Measurements from ENCODE around the gene ADRA2B.
"Not testable (repeated sequence)": the region's sequence is repeated elsewhere in the genome, so short reads cannot be mapped to it uniquely, and the experiment has no call there.

Gene ADRA2B

DNA sequence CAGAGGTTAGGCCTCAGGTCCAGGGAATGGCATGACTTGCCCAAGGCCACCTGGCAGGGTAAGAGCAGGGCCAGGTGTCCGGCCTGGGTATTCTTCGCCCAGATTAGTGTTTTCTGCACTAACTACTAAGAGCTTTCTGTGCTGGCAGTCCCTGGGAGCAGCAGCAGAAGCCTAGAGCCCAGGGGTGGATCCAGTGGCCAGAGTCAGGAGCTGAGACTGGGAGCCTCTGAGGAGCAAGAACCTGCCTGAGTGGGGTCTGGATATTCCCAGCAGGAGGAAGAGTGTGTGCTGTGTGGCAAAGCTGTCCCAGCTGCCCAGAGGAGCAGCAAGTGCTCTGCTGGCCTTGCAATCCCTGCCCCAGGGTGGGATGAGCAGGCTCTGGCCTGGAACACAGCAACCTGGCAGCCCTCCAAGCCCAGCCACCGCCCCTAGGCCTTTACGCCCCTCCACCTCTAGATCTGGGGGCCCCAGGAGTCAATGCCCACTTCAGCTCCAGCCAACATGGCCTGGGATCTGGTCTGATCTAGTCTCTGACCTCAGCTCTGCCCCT is 50.9 kb downstream of the ADRA2B start:
- DNase-seq, result no peak

- DNase-seq, result not testable (repeated sequence)
Observed at GRCh38 chr2:96064760-96065159, 51.6 kb downstream of the ADRA2B start.

- not testable (repeated sequence) for DNase-seq
Observed at GRCh38 chr2:96064047-96064675, 52.2 kb downstream of the ADRA2B start.

DNA sequence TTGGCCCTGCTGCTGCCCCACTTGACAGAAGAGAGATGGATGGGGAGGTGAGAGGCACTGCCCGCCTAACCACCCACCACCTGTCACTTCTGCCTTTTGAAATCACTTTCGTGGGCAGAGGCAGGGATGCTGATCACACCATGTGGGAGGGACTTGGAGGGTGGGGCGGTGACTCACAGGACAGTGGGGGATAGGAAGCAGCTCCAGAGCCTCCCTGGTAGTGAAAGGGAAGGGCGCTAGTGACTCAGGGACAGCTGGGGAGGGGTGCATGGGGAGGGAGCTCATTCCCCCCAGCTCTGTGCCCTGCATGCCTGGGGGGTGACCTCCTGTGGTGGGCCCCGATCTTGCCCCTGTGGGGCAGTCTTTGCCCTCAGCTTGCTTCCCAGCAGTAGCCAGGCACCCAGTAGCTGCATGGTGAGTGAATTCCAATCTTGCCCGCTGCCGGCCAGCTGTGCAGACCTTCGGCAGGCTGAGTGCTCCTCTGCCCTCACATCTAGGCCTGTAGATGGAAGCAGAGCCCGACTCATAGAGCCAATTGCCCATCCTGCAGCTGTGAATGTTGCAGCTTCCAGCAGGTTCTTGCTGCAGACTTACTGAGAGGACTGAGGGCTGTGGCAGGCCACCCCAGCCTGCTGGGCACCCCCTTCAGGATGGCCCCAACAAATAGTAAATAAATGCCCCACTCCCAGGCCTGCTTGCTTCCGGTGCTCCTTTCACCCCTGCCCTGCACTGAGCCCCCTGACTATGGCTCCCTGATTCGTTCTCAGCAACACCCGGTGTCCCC is 53.1 kb downstream of the ADRA2B start:
- not testable (repeated sequence) for DNase-seq
